ENCODE data around the gene ZNF358.
"Not testable (repeated sequence)": the region's sequence is repeated elsewhere in the genome, so short reads cannot be mapped to it uniquely, and the experiment has no call there.

ZNF358 gene

DNA sequence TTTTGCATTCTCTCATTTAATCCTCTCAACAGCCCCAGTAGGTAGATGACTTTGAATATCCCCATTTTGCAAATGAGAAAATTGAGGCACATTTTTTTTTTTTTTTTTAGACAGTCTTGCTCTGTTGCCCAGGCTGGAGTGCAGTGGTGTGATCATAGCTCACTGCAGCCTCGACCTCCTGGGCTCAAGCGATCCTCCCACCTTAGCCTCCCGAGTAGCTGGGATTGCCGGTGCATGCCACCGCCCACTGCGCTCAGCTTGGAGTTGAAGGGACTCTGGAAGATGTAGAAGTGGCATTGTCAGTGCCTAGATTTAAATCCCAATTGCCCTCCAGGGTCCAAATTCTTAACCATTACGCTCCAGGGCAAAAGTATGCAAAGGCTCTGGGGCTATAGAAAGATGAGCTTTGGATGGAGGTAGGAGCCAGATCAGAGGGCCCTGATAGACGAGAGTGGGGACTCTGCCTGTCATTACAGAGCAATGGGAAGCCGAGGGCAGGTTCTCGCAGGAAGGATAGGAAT lies 5.7 kb downstream of the ZNF358 start:
- no peak for FAIRE-seq

DNA sequence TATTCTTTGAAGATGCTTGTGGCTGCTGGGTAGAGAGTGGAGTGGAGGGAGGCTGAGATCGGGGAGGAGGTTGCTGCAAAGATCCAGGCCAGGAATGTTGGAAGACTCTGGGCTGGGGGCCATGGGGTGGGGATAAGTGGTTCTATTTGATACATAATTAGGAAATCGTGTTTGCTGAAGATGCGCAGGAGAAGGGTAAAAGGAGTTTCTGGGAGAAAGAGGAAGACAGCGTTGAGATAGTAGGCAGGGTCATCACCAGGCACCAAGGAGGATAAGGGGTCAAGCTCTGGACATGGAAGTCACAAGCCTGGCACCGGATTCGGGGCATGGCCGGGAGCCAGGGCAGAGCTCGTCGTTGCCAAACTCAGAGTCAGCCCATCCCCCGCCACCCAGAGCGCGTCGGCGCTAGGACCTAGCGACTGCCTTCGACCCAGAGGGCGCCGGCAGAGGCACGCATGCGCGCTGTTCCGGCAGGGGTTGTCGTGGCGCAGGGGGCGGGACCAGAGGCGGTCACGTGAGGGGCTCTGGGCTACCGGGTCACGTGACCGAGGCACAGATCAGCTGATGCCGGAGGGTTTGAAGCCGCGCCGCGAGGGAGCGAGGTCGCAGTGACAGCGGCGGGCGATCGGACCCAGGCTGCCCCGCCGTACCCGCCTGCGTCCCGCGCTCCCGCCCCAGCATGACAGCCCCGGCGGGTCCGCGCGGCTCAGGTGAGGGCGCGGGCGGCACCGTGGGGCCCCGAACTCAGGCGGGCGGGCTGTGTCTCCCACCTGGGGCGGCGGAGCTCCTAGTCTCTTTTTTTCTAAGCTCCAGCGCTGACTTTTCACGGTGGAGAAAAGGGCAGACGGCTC lies 6.4 kb downstream of the ZNF358 start, which contains the start of gene MCOLN1:
Gene MCOLN1, plus strand, starts transcription at position 553 of the 851 bp plus-strand sequence. Its CDS starts 127 bp downstream, at position 680.
- peak; percentile 23 for FAIRE-seq

DNA sequence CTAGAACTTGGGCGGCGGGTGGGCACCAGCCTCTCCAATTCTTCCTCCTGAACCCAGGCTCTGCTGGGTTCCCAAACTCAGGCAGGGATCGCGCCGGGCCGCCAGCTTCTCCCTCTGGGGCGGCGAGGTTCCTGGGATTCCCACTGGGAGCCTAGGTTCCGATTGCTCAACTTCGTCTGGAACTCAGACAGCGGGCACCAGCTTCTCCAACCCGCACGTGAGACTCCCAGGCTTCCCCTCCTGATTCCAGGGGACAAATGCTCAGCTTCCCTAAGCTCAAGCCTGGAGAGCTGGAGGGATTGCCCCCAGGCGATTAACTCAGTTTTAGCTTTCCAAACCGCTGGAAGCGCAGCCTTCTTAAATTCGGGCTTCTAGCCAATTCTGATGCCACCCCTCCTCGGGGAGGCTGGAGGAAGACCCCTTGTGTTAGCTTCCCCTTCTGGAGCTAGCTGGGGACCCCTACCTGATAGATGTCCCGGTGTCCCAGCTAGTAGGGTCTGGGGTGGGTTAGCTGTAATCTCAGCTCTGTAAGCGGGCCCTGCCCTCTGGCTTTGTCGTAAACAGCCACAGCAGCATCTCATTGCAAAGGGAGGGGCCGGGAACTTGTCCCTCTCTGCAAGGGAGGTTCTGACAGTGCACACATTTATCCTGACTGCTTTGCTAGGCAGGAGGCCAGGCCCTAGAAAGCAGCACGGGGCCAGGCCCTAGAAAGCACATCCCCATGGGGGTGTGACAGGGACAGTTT lies 7.2 kb downstream of the ZNF358 start:
- FAIRE-seq, result no peak

DNA sequence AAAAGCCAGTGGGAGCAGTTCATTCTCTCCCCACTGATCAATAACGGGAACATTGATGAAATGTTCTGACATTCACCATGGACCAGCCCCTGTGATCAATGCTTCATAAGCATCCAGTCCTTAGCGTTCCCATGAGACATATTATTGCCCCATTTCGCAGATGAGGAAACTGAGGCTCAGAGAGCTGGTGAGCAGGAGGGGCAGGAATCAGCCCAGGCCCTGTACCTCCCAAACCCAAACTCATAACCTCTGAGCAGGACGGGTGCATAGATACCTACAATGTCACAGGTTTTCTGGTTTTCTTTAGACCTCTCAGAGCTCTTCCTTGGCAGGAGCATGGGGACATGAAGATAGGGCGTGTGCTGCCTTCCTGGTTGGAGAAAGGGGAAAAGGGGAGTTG lies 8.6 kb downstream of the ZNF358 start:
- no peak for FAIRE-seq

DNA sequence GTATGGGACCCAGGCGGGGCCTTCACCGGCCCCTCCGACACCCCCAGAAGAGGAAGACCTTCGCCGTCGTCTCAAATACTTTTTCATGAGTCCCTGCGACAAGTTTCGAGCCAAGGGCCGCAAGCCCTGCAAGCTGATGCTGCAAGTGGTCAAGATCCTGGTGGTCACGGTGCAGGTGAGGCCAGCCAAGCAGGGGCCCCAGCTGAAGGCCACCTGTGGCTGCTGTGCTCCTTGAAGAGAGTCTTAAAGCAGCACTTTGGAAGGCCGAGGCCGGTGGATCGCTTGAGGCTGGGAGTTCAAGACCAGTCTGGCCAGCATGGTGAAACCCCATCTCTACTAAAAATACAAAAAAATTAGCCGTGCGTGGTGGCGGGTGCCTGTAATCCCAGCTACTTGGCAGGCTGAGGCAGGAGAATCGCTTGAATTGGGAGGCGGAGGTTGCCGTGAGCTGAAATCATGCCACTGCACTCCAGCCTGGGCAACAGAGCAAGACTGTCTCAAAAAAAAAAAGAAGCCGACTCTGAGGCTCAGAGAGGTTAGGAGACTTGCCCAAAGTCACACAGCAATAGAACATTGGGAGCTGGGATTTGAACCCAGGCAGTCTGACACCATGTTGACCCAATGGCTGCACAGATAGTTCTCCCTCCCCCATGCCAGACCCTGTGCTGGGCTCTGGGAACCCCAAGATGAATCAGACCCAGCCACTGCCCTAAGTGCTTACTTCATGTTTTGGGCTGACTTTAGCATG lies 9.3 kb downstream of the ZNF358 start:
- FAIRE-seq, result no peak

DNA sequence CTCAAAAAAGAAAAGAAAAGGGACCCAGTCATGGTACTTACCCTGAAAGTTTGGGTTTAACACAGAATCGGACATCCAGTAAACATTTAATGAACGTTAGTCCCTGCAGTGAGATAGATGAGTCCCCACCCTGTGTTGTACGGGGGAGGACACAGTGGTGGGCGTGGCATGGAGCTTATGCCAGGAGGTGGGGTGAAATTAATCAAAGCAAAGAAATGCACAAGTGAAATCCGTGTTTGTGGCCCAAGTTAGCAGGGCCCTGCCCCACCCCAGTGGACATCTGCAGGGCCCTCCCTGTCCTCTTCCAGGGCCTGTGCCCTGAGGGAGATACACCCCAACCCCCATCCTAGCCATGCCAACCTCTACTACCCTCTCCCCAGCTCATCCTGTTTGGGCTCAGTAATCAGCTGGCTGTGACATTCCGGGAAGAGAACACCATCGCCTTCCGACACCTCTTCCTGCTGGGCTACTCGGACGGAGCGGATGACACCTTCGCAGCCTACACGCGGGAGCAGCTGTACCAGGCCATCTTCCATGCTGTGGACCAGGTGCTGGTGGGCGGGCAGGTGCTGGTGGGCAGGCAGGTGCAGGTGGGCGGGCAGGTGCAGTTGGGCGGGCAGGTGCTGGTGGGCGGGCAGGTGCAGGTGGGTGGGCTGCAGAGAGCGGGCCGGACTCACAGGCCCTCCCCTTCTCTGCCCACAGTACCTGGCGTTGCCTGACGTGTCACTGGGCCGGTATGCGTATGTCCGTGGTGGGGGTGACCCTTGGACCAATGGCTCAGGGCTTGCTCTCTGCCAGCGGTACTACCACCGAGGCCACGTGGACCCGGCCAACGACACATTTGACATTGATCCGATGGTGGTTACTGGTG lies 10.4 kb downstream of the ZNF358 start:
- FAIRE-seq, result no peak

DNA sequence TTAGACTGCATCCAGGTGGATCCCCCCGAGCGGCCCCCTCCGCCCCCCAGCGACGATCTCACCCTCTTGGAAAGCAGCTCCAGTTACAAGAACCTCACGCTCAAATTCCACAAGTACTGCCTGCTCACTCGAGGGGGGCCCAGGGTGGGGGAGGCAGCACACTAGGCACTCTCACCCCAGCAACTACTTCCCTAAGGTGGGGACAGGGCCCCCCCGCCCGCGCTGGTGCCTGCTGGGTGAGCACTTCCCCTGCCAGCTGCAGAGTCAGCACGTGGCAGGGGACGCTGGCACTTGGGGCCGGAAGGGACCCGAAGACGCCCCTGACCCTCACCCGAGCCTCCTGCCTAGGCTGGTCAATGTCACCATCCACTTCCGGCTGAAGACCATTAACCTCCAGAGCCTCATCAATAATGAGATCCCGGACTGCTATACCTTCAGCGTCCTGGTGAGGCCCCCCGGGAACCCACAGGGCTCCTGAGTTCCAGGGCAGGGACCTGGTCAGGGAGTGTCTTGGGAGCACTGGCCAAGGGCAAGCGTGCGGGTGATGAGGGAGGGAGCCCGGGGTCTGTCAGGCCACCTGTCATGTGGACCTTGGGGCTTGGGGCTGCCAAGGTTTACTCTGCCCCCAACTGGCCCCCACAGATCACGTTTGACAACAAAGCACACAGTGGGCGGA lies 11.8 kb downstream of the ZNF358 start:
- no peak for FAIRE-seq

DNA sequence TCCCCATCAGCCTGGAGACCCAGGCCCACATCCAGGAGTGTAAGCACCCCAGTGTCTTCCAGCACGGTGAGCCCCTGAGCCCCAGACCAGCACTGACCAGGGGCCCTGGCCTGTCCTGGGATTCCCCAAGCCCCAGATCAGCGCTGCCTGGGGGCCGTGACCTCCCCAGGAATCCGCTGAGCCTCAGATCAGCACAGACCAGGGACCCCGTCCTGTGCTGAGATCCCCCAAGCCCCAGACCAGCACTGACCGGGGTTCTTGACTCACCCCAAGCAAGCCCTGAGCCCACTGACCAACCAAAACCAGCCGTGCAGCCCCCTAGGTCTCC lies 12.3 kb downstream of the ZNF358 start:
- FAIRE-seq, result no peak

DNA sequence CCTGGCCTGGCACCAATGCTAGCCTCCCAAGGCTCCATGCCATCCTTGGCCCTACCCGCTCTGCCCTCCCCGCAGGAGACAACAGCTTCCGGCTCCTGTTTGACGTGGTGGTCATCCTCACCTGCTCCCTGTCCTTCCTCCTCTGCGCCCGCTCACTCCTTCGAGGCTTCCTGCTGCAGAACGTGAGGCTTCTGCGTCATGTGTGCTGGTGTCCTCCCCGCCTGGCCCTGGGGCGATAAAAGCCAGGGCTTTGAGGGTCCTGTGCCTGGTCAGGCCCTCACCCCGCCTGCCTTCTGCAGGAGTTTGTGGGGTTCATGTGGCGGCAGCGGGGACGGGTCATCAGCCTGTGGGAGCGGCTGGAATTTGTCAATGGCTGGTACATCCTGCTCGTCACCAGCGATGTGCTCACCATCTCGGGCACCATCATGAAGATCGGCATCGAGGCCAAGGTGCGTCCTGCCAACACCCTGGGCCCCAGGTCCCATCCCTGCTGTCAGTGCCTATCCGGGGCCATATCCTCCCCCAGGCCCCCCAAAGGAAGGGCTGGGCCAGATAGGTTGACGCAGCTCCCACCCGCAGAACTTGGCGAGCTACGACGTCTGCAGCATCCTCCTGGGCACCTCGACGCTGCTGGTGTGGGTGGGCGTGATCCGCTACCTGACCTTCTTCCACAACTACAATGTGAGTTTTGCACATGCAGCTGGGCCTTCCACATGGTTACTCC lies 12.8 kb downstream of the ZNF358 start:
- FAIRE-seq, result no peak

DNA sequence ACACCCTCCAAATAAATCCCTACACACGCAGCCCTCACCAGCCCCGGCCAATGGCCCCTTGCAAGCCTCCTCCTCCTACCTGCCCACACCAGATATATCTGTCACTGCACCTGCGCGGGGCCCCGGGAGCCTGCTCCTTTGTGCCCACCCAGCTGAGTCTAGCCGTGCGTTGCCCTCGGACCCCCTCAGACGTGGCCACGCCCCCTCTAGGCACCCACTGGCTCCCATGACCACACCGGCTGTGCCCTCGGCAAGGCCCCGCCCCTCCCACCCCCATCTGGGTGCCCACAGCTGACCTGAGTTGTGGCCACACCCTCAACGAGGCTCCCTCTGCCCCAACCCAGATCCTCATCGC lies 13.3 kb downstream of the ZNF358 start:
- FAIRE-seq, result no peak

DNA sequence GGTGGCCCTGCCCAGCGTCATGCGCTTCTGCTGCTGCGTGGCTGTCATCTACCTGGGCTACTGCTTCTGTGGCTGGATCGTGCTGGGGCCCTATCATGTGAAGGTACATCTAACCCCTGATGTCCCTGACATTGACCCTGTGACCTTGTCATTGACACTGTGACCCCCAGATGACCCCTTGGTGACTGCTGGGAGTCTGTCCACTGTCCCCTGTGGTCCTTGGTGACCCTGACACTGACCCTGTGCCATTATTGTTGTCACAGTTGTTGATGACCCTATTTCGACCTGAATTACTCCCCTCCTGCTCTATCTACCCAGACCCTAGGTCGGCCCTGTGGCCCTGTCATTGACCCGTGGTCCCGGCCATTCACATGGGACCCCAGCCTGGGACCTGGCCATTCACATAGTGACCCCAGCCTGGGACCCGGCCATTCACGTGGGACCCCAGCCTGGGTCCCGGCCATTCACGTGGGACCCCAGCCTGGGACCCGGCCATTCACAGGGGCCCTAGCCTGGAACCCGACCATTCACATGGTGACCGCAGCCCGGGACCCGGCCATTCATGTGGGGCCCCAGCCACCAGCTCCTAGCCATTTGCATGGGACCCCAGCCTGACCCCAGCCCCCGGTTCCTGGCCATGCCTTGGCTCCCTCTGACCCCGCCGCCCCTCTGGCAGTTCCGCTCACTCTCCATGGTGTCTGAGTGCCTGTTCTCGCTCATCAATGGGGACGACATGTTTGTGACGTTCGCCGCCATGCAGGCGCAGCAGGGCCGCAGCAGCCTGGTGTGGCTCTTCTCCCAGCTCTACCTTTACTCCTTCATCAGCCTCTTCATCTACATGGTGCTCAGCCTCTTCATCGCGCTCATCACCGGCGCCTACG lies 13.9 kb downstream of the ZNF358 start:
- FAIRE-seq, result no peak

DNA sequence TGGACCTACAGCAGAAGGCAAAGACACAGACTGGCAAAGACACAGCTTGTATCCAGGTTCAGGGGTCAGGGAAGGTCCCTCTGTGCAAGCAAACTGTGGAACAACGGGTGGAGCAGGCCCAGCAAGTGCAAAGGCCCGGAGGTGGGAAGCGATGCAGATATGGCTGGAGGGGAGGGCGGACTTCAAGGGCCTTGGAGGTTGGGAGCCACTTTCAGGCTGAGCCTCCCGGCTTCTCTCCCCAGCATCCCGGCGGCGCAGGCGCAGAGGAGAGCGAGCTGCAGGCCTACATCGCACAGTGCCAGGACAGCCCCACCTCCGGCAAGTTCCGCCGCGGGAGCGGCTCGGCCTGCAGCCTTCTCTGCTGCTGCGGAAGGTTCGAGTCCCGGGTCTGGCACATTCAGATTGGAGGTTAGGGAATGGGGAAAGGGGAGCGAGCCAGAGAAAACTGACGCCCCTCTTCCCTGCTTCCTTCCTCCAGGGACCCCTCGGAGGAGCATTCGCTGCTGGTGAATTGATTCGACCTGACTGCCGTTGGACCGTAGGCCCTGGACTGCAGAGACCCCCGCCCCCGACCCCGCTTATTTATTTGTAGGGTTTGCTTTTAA lies 17.5 kb downstream of the ZNF358 start:
- no peak for FAIRE-seq

DNA sequence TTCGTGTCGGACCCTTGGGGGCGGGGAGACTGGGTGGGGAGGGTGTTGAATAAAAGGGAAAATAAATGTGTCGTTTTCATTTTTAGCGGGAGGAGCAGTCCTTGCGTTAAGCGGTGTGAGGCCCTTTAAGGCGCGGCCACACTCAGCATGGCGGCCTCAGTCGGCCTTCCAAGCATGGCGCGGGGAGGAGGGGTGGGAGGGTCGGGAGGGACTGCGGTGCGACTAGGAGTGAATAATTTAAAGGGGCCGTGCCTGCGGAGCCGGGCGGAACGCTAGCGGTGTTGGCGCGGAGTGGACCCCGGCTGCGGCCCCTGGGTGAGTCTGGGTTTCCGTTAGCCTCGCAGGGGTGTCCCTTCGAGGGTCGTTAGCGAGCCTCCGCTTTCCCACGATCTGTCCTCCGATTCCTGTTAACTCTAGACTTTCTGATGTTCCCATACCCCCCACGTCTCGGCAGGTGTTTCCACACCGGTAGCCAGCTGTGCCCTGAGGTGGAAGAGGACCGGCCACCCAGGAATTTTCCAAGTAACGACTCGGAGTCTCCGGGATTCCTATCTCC lies 18.1 kb downstream of the ZNF358 start:
- FAIRE-seq, result no peak

DNA sequence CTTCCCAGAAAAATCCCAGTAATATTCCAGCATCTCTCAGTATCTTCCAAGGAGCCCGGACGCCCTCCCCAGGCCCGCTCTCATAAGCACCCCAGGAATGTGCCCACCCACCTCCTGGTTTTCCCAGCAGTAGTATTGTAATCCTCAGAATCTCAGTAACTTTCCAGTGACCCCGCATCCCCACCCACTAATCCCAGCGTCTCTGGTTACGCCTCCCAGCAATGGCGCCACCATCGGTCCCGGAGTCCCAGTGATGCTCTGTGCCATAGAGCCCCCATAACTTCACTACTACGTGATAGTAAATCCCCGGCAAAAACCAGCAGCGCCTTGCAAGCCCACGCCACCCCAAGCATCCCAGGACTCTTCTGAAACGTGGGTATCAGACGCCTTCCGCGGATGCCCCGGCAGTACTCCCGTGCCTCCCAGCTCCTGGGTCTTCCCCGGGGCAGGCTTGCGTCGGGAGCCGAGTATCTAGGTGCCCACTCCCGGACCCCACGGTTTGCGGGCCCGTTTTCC lies 18.7 kb downstream of the ZNF358 start:
- peak; percentile 54 for FAIRE-seq

DNA sequence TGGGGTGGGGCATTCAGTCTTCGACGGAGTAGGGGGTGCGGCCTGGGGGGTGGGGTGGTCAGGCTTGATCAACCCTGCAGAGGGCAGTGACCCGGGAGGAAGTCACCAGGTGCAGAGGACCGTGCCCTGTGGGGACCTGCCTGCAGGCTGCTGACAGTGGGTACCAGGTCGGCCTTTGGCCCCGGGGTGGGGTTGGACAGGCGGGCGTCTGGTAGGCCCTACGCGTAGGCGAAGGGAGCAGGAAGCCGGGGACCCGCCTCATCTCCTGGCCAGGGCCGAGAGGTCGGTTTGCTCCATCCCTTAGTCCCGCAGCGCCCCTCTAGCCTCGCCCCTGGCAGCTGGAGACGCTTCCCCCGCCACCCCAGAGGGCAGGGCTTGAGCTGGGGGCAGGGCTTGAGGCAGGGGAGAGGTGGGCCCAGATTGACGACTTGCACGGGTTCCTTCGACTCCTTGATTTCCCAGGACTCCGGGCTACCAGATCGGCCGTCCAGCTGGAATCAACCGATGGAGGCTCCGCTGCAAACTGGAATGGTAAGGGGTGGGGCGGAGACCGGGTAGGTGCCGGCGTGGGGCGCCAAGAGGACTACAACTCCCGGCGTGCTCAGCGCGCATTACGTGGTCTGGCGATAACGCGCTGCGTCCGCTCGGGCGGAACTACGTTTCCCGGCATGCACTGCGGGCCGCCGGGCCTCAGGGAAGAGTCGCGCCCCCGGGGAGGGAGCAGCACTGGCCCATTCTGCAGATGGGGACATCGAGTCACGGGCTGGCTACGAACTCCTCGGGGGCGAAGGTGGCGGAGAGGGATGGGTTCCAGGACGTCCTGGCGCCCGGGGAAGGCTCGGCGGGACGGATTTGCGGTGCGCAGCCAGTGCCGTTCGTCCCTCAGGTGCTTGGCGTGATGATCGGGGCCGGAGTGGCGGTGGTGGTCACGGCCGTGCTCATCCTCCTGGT lies 19.4 kb downstream of the ZNF358 start, which contains the start of gene PNPLA6:
Gene PNPLA6, plus strand, starts transcription at position 671 of the 951 bp plus-strand sequence. Its CDS starts 72 bp downstream, at position 743.
- FAIRE-seq, result peak; percentile 95

DNA sequence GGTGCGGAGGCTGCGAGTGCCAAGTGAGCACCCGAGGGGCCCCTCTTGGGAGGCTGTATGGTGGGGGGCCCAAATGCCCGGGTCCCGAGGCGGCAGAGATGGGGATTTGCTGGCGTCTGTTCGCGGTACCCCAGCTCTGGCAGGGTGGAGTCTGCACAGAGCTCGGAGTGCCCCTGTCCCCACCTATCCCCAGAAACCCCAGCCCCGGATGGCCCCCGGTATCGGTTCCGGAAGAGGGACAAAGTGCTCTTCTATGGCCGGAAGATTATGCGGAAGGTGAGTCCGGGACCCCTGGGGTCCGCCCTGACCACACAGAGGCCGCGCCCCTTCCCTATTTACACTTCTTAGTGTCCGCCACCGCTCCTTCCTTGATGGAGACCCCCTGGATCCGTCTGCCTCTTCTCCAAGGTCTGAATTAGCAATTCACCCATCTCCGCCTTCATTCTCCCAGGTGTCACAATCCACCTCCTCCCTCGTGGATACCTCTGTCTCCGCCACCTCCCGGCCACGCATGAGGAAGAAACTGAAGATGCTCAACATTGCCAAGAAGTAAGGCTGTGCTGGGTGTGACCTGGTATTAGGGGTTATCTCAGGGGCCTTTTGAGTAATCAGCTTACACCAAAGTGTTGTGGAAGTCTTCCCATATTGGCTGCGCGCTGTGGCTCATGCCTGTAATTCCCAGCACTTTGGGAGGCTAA lies 20.2 kb downstream of the ZNF358 start:
- no peak for FAIRE-seq

DNA sequence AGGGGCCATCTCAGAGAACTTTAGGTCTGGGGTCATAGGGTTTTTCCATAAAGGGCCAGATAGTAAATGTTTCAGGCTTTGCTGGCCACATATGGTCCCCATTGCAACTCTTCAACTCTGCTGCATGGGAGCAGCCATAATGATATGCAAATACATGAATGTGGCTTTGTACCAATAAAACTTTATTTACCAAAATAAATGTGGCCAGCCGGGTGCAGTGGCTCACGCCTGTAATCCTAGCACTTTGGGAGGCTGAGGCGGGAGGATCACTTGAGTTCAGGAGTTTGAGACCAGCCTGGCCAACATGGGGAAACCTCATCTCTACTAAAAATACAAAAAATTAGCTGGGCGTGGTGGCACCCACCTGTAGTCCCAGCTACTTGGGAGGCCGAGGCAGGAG lies 23.1 kb downstream of the ZNF358 start:
- FAIRE-seq, result not testable (repeated sequence)
